Measurements from ENCODE around the gene DIO1. TPM values are rescaled to one million over a fixed set of nuclear protein-coding genes. Genes with fewer than 3 reads are reported as not detected.

The DIO1 gene
- total RNA-seq, 1 donor from 2014 or later: not detected

- intact Hi-C loops (cut with micrococcal nuclease): loop anchor here (1.0 to 2.0 kb wide), 5 partner anchors 13 to 121 kb away; partner anchors contain the start of genes LRRC42, NDC1 and YIPF1
Observed at GRCh38 chr1:53959664-53960250, 65.8 kb downstream of the DIO1 start.

Other genes with a start within 250 kb of the DIO1 start
- not detected in 2 replicates for gene GLIS1, start 155.0 kb upstream of the DIO1 start, total RNA-seq
- gene NDC1, start 55.9 kb upstream of the DIO1 start, total RNA-seq: 20.7 and 21.7 TPM in 2 replicates
- 20.1 and 23.1 TPM in 2 replicates for gene YIPF1, start 4.4 kb upstream of the DIO1 start, total RNA-seq
- gene IFT25, start 51.5 kb downstream of the DIO1 start, total RNA-seq: 58.1 and 59.9 TPM in 2 replicates
- 19.3 TPM in 2 replicates for gene LRRC42, start 52.2 kb downstream of the DIO1 start, total RNA-seq
- gene LDLRAD1, start 124.0 kb downstream of the DIO1 start, total RNA-seq: not detected in 2 replicates
- 194 and 203 TPM in 2 replicates for gene TMEM59, start 159.0 kb downstream of the DIO1 start, total RNA-seq
- 9.9 and 11.8 TPM in 2 replicates for gene TCEANC2, start 159.4 kb downstream of the DIO1 start, total RNA-seq

Data from T-helper 1 cell treated with Interleukin-12 subunit alpha and Interleukin-12 subunit beta and Interleukin-4 antibody, amounts not matched to agents 30 ng/mL and 1 ng/mL, for 36 hours (primary cell).